Neural crest cell (in vitro differentiated cells): ENCODE measurements around the gene IPO5. TPM values are rescaled to one million over a fixed set of nuclear protein-coding genes. Genes with fewer than 3 reads are reported as not detected.

Experiments
- DNase-seq: peaks from one replicate; pipeline ENCODE4 v3.0.0; 2021; ENCODE audit warnings: low read depth, mixed read lengths, low spot score
- H3K27ac Mint-ChIP-seq: one replicate; pipeline ENCODE4 v1.8.0; 2021; ENCODE audit warnings: mild to moderate bottlenecking, mixed read lengths; ENCODE audit not compliant: unreplicated experiment
- H3K27me3 Mint-ChIP-seq: 2 replicates; pipeline ENCODE4 v1.8.0; 2021; ENCODE audit warnings: low read depth, mild to moderate bottlenecking, mixed read lengths
- H3K36me3 Mint-ChIP-seq: 2 replicates; pipeline ENCODE4 v1.8.0; 2021; ENCODE audit warnings: low read depth, mild to moderate bottlenecking, mixed read lengths
- H3K4me1 Mint-ChIP-seq: 2 replicates; pipeline ENCODE4 v1.8.0; 2021; ENCODE audit warnings: mixed read lengths
- H3K4me3 Mint-ChIP-seq: one replicate; pipeline ENCODE4 v1.8.0; 2021; ENCODE audit warnings: mild to moderate bottlenecking, mixed read lengths
- H3K9me3 Mint-ChIP-seq: 2 replicates; pipeline ENCODE4 v1.8.0; 2021; ENCODE audit warnings: mixed read lengths
- CTCF ChIP-seq: fragments of 200-600 bp; sonication (generic); conservative IDR thresholded peaks from 2 replicates; pipeline ENCODE4 v1.5.0; 2021; ENCODE audit warnings: antibody characterized with exemption, mild to moderate bottlenecking
- total RNA-seq: library from RNA; stranded (reverse); gene quantifications from 2 replicates; pipeline ENCODE4 v1.2.1, GENCODE V29; 2021

IPO5 gene
- total RNA-seq, 1 donor from 2014 or later = 249 TPM

- no peak for DNase-seq
- H3K9me3 Mint-ChIP-seq = no peaks in the 10 kb centered on the region
Observed at GRCh38 chr13:97976610-97977521, 23.4 kb downstream of the IPO5 start.

GRCh38 chr13:97977982-97978381 lies 24.5 kb downstream of the IPO5 start:
- H3K36me3 Mint-ChIP-seq = peaks cover 5% of the 10 kb centered on the region
- no peak for TF ChIP-seq CTCF
- H3K27me3 Mint-ChIP-seq = no peaks in the 10 kb centered on the region
- DNase-seq = no peak
- no peak overlapping the region for H3K27ac Mint-ChIP-seq
- H3K9me3 Mint-ChIP-seq = no peaks in the 10 kb centered on the region
- H3K4me1 Mint-ChIP-seq = peaks cover 38% of the 10 kb centered on the region
- peak overlapping the region; percentile 96 for H3K4me3 Mint-ChIP-seq

More at GRCh38 chr13:97976610-97977521, 23.4 kb downstream of the IPO5 start:
- Mint-ChIP-seq H3K27me3 (no peaks in the 10 kb centered on the region), H3K4me1 (peaks cover 38% of the 10 kb centered on the region), H3K36me3 (peaks cover 3% of the 10 kb centered on the region), H3K27ac (peak overlapping the region; percentile 95), H3K4me3 (peak overlapping the region; percentile 96)
- no peak for TF ChIP-seq CTCF

- Mint-ChIP-seq H3K4me3 (peak overlapping the region; percentile 96), H3K9me3 (no peaks in the 10 kb centered on the region), H3K27me3 (no peaks in the 10 kb centered on the region), H3K36me3 (peaks cover 5% of the 10 kb centered on the region), H3K4me1 (peaks cover 38% of the 10 kb centered on the region), H3K27ac (no peak overlapping the region)
- DNase-seq = no peak
- no peak for TF ChIP-seq CTCF
Observed at GRCh38 chr13:97978651-97979050, 25.2 kb downstream of the IPO5 start.

GRCh38 chr13:97979051-97979450 lies 25.6 kb downstream of the IPO5 start:
- peaks cover 5% of the 10 kb centered on the region for H3K36me3 Mint-ChIP-seq
- H3K27me3 Mint-ChIP-seq = no peaks in the 10 kb centered on the region
- TF ChIP-seq CTCF = no peak
- no peaks in the 10 kb centered on the region for H3K9me3 Mint-ChIP-seq
- H3K4me1 Mint-ChIP-seq = peaks cover 38% of the 10 kb centered on the region
- H3K4me3 Mint-ChIP-seq = peak overlapping the region; percentile 96
- no peak overlapping the region for H3K27ac Mint-ChIP-seq
- no peak for DNase-seq

GRCh38 chr13:97979556-97979955 lies 26.1 kb downstream of the IPO5 start:
- no peak for DNase-seq
- H3K4me3 Mint-ChIP-seq = no peak overlapping the region
- TF ChIP-seq CTCF = no peak
- no peak overlapping the region for H3K27ac Mint-ChIP-seq
- H3K36me3 Mint-ChIP-seq = peaks cover 5% of the 10 kb centered on the region
- H3K9me3 Mint-ChIP-seq = no peaks in the 10 kb centered on the region
- H3K27me3 Mint-ChIP-seq = no peaks in the 10 kb centered on the region
- peaks cover 38% of the 10 kb centered on the region for H3K4me1 Mint-ChIP-seq
